MM.1S (cell line): Measurements from ENCODE around the gene BCL2L1.
A peak's percentile ranks its signal among the peaks of the same experiment; 100 is the strongest.

ENCODE experiments used
- DNase-seq: peaks from one replicate; pipeline ENCODE4 v3.0.0-alpha.2; 2015
- H2AFZ ChIP-seq: fragments of 300-600 bp; sonication (generic); 2 replicates; pipeline ENCODE4 v1.6.0; 2016; ENCODE audit warnings: antibody characterized with exemption, low read length
- H3F3A ChIP-seq: fragments of 300-600 bp; sonication (generic); 2 replicates; pipeline ENCODE4 v1.6.1; 2016; ENCODE audit warnings: mild to moderate bottlenecking, antibody characterized with exemption, low read length, moderate library complexity, mixed read lengths; ENCODE audit not compliant: insufficient read depth
- H3K27ac ChIP-seq: fragments of 300-600 bp; sonication (generic); 2 replicates; pipeline ENCODE4 v1.5.1; 2016; ENCODE audit warnings: mild to moderate bottlenecking, low read length
- H3K27me3 ChIP-seq: fragments of 300-600 bp; sonication (generic); replicated peaks from 2 replicates; pipeline ENCODE4 v1.6.0; 2016; ENCODE audit warnings: low read length; ENCODE audit not compliant: insufficient read depth
- H3K36me3 ChIP-seq: fragments of 300-600 bp; sonication (generic); replicated peaks from 2 replicates; pipeline ENCODE4 v1.6.1; 2016; ENCODE audit warnings: mild to moderate bottlenecking, low read length, mixed read lengths; ENCODE audit not compliant: insufficient read depth
- H3K4me1 ChIP-seq: fragments of 300-600 bp; sonication (generic); 2 replicates; pipeline ENCODE4 v1.6.1; 2016; ENCODE audit warnings: low read length, mixed read lengths
- H3K4me2 ChIP-seq: fragments of 300-600 bp; sonication (generic); 2 replicates; pipeline ENCODE4 v1.6.0; 2016; ENCODE audit warnings: low read depth, low read length
- H3K4me3 ChIP-seq: fragments of 300-600 bp; sonication (generic); 2 replicates; pipeline ENCODE4 v1.5.1; 2016; ENCODE audit warnings: low read length, mixed read lengths
- H3K79me2 ChIP-seq: fragments of 300-600 bp; sonication (generic); 2 replicates; pipeline ENCODE4 v1.6.1; 2016; ENCODE audit warnings: mixed run types, low read length, mixed read lengths
- H3K9ac ChIP-seq: fragments of 300-600 bp; sonication (generic); 2 replicates; pipeline ENCODE4 v1.6.1; 2016; ENCODE audit warnings: low read length, mixed read lengths
- H3K9me2 ChIP-seq: fragments of 300-600 bp; sonication (generic); replicated peaks from 2 replicates; pipeline ENCODE4 v1.6.1; 2016; ENCODE audit warnings: mild to moderate bottlenecking, low read length, mixed read lengths; ENCODE audit not compliant: insufficient read depth
- H3K9me3 ChIP-seq: fragments of 300-600 bp; sonication (generic); replicated peaks from 2 replicates; pipeline ENCODE4 v1.6.1; 2016; ENCODE audit warnings: mild to moderate bottlenecking, low read length, mixed read lengths; ENCODE audit not compliant: insufficient read depth
- H4K20me1 ChIP-seq: fragments of 300-600 bp; sonication (generic); 2 replicates; pipeline ENCODE4 v1.6.1; 2016; ENCODE audit warnings: mild to moderate bottlenecking, low read length, moderate library complexity, mixed read lengths; ENCODE audit not compliant: insufficient read depth
- EZH2 ChIP-seq: fragments of 300-600 bp; sonication (generic); optimal IDR thresholded peaks from 2 replicates; pipeline ENCODE3; 2017; ENCODE audit warnings: low read depth, mild to moderate bottlenecking, antibody characterized with exemption, low read length, mixed read lengths
- EZH2phosphoT487 ChIP-seq: fragments of 300-600 bp; sonication (generic); IDR thresholded peaks from 2 replicates; pipeline ENCODE4 v1.6.1; 2018; ENCODE audit warnings: antibody characterized with exemption, low read length
- TF ChIP-seq, protein P1 (sequence below): fragments of 300-600 bp; sonication (generic); IDR thresholded peaks from 2 replicates; pipeline ENCODE4 v1.5.1; 2016; ENCODE audit warnings: antibody characterized with exemption, low read length, mixed read lengths

The BCL2L1 gene

GRCh38 chr20:31711179-31712111, 11.2 kb downstream of the BCL2L1 start:
- Histone ChIP-seq H3K27me3 (no peaks in the 10 kb centered on the region), H4K20me1 (no peaks in the 10 kb centered on the region), H3K36me3 (peaks cover 17% of the 10 kb centered on the region), H3K4me1 (peaks cover 83% of the 10 kb centered on the region), H3K4me2 (peak overlapping the region; percentile 80), H2AFZ (no peak overlapping the region), H3K79me2 (peaks cover 85% of the 10 kb centered on the region), H3K4me3 (peak overlapping the region; percentile 53), H3K9me3 (no peaks in the 10 kb centered on the region), H3K9ac (peak overlapping the region; percentile 69), H3K27ac (peak overlapping the region; percentile 99), H3F3A (peaks cover 93% of the 10 kb centered on the region), H3K9me2 (no peaks in the 10 kb centered on the region)
- TF ChIP-seq EZH2 (no peak), EZH2phosphoT487 (no peak)
- TF ChIP-seq, protein P1, sequence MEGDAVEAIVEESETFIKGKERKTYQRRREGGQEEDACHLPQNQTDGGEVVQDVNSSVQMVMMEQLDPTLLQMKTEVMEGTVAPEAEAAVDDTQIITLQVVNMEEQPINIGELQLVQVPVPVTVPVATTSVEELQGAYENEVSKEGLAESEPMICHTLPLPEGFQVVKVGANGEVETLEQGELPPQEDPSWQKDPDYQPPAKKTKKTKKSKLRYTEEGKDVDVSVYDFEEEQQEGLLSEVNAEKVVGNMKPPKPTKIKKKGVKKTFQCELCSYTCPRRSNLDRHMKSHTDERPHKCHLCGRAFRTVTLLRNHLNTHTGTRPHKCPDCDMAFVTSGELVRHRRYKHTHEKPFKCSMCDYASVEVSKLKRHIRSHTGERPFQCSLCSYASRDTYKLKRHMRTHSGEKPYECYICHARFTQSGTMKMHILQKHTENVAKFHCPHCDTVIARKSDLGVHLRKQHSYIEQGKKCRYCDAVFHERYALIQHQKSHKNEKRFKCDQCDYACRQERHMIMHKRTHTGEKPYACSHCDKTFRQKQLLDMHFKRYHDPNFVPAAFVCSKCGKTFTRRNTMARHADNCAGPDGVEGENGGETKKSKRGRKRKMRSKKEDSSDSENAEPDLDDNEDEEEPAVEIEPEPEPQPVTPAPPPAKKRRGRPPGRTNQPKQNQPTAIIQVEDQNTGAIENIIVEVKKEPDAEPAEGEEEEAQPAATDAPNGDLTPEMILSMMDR: no peak
- DNase-seq: no peak

DNA sequence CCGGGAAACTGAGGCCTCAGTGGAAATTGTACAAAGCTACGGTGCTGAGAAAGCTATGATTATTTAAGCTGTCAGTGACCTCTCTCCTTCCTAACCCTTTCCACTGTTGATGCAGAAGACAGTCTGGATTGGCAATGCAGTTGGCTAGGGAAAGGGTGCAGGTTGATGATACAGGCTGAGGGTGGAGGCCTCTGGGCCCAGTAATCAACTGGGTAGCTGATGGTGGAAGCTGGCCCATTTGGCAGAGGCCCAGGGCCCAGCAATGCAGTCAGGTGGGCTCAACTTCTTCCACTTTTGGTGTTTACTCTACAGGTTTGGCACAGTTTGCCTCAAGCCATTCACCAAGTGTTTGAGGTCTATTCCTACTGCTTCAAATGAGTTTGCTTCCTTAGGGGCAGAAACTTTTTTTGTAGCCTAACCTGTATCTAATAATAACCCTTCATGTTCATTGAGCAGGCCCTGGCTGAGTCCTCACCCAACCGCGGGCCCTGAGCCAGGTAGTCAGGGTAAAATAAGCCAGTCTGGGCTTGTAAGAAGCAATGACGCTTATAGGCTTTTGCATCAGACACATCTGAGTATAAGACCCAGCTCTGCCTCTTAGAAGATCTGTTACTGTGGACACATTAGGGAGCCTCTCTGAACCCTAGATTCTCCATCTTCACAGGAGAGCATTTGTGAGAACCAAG, 12.1 kb downstream of the BCL2L1 start:
- Histone ChIP-seq H3K9me3 (no peaks in the 10 kb centered on the region), H3K9ac (peak overlapping the region; percentile 69), H2AFZ (no peak overlapping the region), H3K9me2 (no peaks in the 10 kb centered on the region), H4K20me1 (no peaks in the 10 kb centered on the region), H3K36me3 (peaks cover 18% of the 10 kb centered on the region), H3K27me3 (no peaks in the 10 kb centered on the region), H3K4me2 (peak overlapping the region; percentile 80), H3K79me2 (peaks cover 84% of the 10 kb centered on the region), H3K27ac (peak overlapping the region; percentile 99), H3K4me3 (no peak overlapping the region; the same call in none of the 2 replicates), H3F3A (peaks cover 92% of the 10 kb centered on the region), H3K4me1 (peaks cover 90% of the 10 kb centered on the region)
- peak; percentile 81 for DNase-seq
- TF ChIP-seq EZH2 (no peak), EZH2phosphoT487 (no peak)
- TF ChIP-seq, protein P1: no peak

GRCh38 chr20:31709939-31710338, 12.7 kb downstream of the BCL2L1 start:
- DNase-seq: no peak
- peak overlapping the region; percentile 80 for H3K4me2 ChIP-seq
- no peak overlapping the region for H2AFZ ChIP-seq
- peak overlapping the region; percentile 99 for H3K27ac ChIP-seq
- H4K20me1 ChIP-seq: no peaks in the 10 kb centered on the region
- peak overlapping the region; percentile 69 for H3K9ac ChIP-seq
- no peak overlapping the region; the same call in 1 of the 2 replicates for H3K4me3 ChIP-seq
- peaks cover 95% of the 10 kb centered on the region for H3F3A ChIP-seq
- H3K79me2 ChIP-seq: peaks cover 84% of the 10 kb centered on the region
- H3K4me1 ChIP-seq: peaks cover 93% of the 10 kb centered on the region
- TF ChIP-seq, protein P1: no peak
- TF ChIP-seq EZH2: no peak
- no peak for TF ChIP-seq EZH2phosphoT487
- H3K9me3 ChIP-seq: no peaks in the 10 kb centered on the region
- H3K27me3 ChIP-seq: no peaks in the 10 kb centered on the region
- H3K36me3 ChIP-seq: peaks cover 16% of the 10 kb centered on the region
- H3K9me2 ChIP-seq: no peaks in the 10 kb centered on the region
